Endothelial cell of umbilical vein (primary cell): ENCODE results near the gene KCNJ15.

Experiments
- EZH2 ChIP-seq: IDR thresholded peaks from 2 replicates; pipeline ENCODE4 v1.6.1; 2012; ENCODE audit warnings: borderline replicate concordance, low read depth, mild to moderate bottlenecking, moderate library complexity, low read length, inconsistent platforms; ENCODE audit not compliant: severe bottlenecking
- FOS ChIP-seq: IDR thresholded peaks from 2 replicates; pipeline ENCODE4 v1.6.1; 2011; ENCODE audit warnings: mild to moderate bottlenecking, low read length, moderate library complexity, borderline replicate concordance; ENCODE audit not compliant: insufficient read depth
- GATA2 ChIP-seq: IDR thresholded peaks from 2 replicates; pipeline ENCODE4 v1.7.0; 2011; ENCODE audit warnings: low read depth, mild to moderate bottlenecking, moderate library complexity, mixed read lengths, low read length; ENCODE audit not compliant: insufficient read length, insufficient read depth
- MYC ChIP-seq: IDR thresholded peaks from one replicate; pipeline ENCODE4 v1.6.1; 2011; ENCODE audit warnings: mild to moderate bottlenecking, low read depth, low read length
- POLR2A ChIP-seq: IDR thresholded peaks from 2 replicates; pipeline ENCODE4 v1.6.1; 2012; ENCODE audit warnings: low read depth, mild to moderate bottlenecking, control low read depth, low read length
- POLR2AphosphoS5 ChIP-seq: IDR thresholded peaks from 2 replicates; pipeline ENCODE4 v1.6.1; 2012; ENCODE audit warnings: low read depth, mild to moderate bottlenecking, control low read depth, low read length, moderate library complexity; ENCODE audit not compliant: insufficient read depth
- TF ChIP-seq, protein P1 (sequence below), 2 donors: IDR thresholded peaks; 1 replicate in 1 of 2; 2 replicates in 1 of 2; pipeline ENCODE4 v1.5.1; 2011; ENCODE audit warnings: low read length in 2 of 2, mild to moderate bottlenecking in 2 of 2, moderate library complexity in 2 of 2, control low read depth in 1 of 2, inconsistent platforms in 1 of 2, low read depth in 1 of 2; ENCODE audit not compliant: insufficient read depth in 1 of 2; ENCODE audit errors: extremely low read depth in 1 of 2
- TF ChIP-seq, protein P2 (sequence below): IDR thresholded peaks from 2 replicates; pipeline ENCODE4 v1.6.1; 2011; ENCODE audit not compliant: insufficient read depth, insufficient read length

- TF ChIP-seq EZH2 = no peak
- TF ChIP-seq, protein P1, sequence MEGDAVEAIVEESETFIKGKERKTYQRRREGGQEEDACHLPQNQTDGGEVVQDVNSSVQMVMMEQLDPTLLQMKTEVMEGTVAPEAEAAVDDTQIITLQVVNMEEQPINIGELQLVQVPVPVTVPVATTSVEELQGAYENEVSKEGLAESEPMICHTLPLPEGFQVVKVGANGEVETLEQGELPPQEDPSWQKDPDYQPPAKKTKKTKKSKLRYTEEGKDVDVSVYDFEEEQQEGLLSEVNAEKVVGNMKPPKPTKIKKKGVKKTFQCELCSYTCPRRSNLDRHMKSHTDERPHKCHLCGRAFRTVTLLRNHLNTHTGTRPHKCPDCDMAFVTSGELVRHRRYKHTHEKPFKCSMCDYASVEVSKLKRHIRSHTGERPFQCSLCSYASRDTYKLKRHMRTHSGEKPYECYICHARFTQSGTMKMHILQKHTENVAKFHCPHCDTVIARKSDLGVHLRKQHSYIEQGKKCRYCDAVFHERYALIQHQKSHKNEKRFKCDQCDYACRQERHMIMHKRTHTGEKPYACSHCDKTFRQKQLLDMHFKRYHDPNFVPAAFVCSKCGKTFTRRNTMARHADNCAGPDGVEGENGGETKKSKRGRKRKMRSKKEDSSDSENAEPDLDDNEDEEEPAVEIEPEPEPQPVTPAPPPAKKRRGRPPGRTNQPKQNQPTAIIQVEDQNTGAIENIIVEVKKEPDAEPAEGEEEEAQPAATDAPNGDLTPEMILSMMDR (IDR thresholded peaks at IDR 0.05; ENCODE audit: extremely low read depth in 1 of 2, insufficient read depth in 1 of 2, low read depth in 1 of 2, low read length in 2 of 2) = no peak
- no peak for TF ChIP-seq POLR2A
- no peak for TF ChIP-seq POLR2AphosphoS5
- no peak for TF ChIP-seq MYC
- TF ChIP-seq FOS = no peak
- TF ChIP-seq, protein P2, sequence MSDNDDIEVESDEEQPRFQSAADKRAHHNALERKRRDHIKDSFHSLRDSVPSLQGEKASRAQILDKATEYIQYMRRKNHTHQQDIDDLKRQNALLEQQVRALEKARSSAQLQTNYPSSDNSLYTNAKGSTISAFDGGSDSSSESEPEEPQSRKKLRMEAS = no peak
- TF ChIP-seq GATA2 = no peak
Measured at GRCh38 chr21:38240129-38240528, 16.7 kb upstream of the KCNJ15 start.
